GM23248 (cell line): ENCODE data around the gene CCS.

Experiments
- EZH2 ChIP-seq: fragments of 200-600 bp; sonication (generic); IDR thresholded peaks from 2 replicates; pipeline ENCODE4 v1.6.1; 2018; ENCODE audit warnings: antibody characterized with exemption, mild to moderate bottlenecking; ENCODE audit not compliant: insufficient read depth, poor library complexity, severe bottlenecking
- EZH2phosphoT487 ChIP-seq: fragments of 200-600 bp; sonication (generic); IDR thresholded peaks from 2 replicates; pipeline ENCODE4 v1.6.1; 2018; ENCODE audit warnings: antibody characterized with exemption, moderate library complexity, mild to moderate bottlenecking, low read depth; ENCODE audit not compliant: insufficient read depth

DNA sequence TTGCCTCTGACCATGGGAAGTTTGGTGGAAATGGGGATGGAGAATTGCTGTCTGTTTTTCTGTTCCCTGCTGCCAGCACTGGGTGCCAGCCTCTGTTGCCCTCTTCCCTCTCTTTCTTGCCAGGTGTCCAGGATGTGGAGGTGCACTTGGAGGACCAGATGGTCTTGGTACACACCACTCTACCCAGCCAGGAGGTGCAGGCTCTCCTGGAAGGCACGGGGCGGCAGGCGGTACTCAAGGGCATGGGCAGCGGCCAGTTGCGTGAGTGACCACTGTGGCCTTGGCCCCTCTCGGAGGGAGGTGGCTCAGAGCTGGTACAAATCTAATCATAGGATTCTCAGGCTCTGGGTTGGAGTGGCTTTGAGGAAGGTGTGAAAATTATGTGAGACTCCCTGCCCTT lies 6.0 kb downstream of the CCS start:
- TF ChIP-seq EZH2 (no peak), EZH2phosphoT487 (no peak)
